ENCODE data around the gene ABCD2.

DNA sequence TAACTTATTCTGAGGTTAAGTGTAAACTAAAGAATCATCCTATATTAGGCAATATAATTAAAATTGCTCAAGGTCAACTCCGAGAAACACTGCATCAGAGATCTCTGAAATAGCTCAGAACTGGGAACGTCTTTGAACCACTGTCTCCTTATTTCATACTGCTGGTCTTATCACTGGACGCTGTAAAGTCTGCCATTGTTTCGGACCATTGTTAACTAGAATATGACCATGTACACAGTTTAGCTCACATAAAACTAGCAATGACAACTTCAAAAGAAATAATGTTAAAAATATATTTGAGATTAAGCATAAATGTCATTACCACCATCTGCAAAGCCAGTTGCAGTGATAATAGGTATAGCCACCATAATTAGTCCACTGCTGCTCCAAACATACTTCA lies 2.9 kb downstream of the ABCD2 start:
- TF ChIP-seq, protein P1, sequence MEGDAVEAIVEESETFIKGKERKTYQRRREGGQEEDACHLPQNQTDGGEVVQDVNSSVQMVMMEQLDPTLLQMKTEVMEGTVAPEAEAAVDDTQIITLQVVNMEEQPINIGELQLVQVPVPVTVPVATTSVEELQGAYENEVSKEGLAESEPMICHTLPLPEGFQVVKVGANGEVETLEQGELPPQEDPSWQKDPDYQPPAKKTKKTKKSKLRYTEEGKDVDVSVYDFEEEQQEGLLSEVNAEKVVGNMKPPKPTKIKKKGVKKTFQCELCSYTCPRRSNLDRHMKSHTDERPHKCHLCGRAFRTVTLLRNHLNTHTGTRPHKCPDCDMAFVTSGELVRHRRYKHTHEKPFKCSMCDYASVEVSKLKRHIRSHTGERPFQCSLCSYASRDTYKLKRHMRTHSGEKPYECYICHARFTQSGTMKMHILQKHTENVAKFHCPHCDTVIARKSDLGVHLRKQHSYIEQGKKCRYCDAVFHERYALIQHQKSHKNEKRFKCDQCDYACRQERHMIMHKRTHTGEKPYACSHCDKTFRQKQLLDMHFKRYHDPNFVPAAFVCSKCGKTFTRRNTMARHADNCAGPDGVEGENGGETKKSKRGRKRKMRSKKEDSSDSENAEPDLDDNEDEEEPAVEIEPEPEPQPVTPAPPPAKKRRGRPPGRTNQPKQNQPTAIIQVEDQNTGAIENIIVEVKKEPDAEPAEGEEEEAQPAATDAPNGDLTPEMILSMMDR (IDR thresholded peaks at IDR 0.05; ENCODE audit: low read depth, low read length) = no peak
- no peak for TF ChIP-seq POLR2A (IDR thresholded peaks at IDR 0.05; ENCODE audit: extremely low read depth, insufficient read length)
- TF ChIP-seq, protein P2, sequence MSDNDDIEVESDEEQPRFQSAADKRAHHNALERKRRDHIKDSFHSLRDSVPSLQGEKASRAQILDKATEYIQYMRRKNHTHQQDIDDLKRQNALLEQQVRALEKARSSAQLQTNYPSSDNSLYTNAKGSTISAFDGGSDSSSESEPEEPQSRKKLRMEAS (IDR thresholded peaks at IDR 0.05; ENCODE audit: low read depth, low read length) = no peak

Data from NB4 (cell line).